ENCODE results near the gene SSBP3. TPM values are rescaled to one million over a fixed set of nuclear protein-coding genes. Genes with fewer than 3 reads are reported as not detected.

SSBP3 gene
- total RNA-seq, 2 donors from 2014 or later: 59.0 to 92.1 TPM

- H3K9me3 Mint-ChIP-seq: no peaks in the 10 kb centered on the region
- no peak for ATAC-seq
These were observed 65.8 kb downstream of the SSBP3 start for GRCh38 chr1:54340434-54340833.

GRCh38 chr1:54339126-54339525 is 67.1 kb downstream of the SSBP3 start:
- Mint-ChIP-seq H3K36me3 (no peaks in the 10 kb centered on the region), H3K27ac (peak overlapping the region in 1 of 2 donors; percentile 80), H3K9me3 (no peaks in the 10 kb centered on the region), H3K4me1 (ENCODE audit: low read depth in 2 of 2) (peaks cover 47 to 62% of the 10 kb centered on the region in 2 donors), H3K4me3 (no peak overlapping the region), H3K27me3 (no peaks in the 10 kb centered on the region)
- ATAC-seq: no peak
- DNase-seq (ENCODE audit: low spot score): no peak

More at GRCh38 chr1:54340434-54340833, 65.8 kb downstream of the SSBP3 start:
- H3K27ac Mint-ChIP-seq: no peak overlapping the region
- DNase-seq (ENCODE audit: low spot score): no peak
- peaks cover 49 to 66% of the 10 kb centered on the region in 2 donors for H3K4me1 Mint-ChIP-seq (ENCODE audit: low read depth in 2 of 2)
- H3K4me3 Mint-ChIP-seq: no peak overlapping the region
- no peaks in the 10 kb centered on the region for H3K27me3 Mint-ChIP-seq
- no peaks in the 10 kb centered on the region for H3K36me3 Mint-ChIP-seq

DNA sequence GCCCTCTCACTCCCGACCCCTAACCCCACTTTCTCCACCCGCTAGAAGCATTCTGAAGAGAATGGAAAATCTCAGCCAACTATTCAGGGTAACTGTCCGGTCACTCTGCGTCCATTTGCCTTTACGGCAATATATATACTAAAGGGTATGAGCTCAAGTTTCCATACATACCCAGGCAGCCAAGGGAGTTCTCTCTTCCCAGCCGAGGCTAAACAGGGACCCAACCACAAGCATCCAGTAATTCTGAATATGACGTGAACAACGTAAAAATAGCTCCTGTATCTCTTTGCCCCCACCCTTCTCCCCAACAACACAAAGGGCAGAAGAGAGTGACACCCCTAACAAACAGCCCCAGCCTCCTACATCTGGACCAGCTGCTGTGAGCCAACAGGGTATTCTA is 67.7 kb downstream of the SSBP3 start:
- Mint-ChIP-seq H3K9me3 (no peaks in the 10 kb centered on the region), H3K4me1 (ENCODE audit: low read depth in 2 of 2) (peaks cover 43 to 57% of the 10 kb centered on the region in 2 donors), H3K27ac (peak overlapping the region; percentile 16 to 80)

DNA sequence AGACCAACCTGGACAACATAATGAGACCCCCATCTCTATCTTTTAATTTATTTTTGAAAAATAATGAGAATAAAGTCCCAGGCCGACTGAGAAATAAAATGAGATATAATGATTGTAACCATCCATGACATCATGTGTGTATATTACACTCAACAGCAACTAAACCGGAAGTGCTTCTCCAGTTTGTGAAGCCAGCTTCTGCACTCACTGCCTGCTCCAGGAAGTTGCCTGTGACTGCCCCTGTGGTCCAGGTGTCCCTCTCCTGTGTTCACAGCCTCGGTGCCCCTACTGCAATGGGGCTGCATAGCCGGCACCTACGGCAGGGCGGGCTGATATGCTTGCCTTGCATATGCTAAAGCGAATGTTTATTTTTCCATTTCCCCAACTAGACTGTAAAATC is 68.3 kb downstream of the SSBP3 start:
- no peak overlapping the region for H3K4me3 Mint-ChIP-seq
- peak in 1 of 2 donors; percentile 45 for ATAC-seq

More for the DNA sequence above, 67.7 kb downstream of the SSBP3 start:
- Mint-ChIP-seq H3K27me3 (no peaks in the 10 kb centered on the region), H3K4me3 (no peak overlapping the region), H3K36me3 (no peaks in the 10 kb centered on the region)
- ATAC-seq: no peak
- no peak for DNase-seq (ENCODE audit: low spot score)

DNA sequence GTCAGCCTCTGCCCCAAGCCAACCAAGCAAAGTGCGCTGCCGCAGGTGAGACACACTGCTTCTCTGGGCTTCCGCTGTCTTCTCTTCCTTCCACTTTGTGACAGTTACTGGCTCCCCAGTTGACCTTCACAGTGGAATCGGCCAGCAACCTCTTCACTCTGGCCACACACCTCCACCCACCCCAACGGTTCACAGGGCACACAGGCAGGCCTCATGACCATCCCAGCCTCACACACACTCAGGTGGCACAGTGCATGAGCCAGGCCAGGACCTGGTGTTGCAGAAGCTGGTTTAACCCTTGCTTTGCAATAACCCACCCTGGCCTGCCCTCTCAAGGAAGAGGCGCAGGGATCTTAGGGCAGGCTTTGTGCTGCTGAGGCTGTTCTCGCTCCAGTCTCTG is 69.2 kb downstream of the SSBP3 start:
- H3K36me3 Mint-ChIP-seq: no peaks in the 10 kb centered on the region
- DNase-seq (ENCODE audit: low spot score) (no peak), ATAC-seq (peak in 1 of 2 donors; percentile 15)
- no peaks in the 10 kb centered on the region for H3K9me3 Mint-ChIP-seq
- no peaks in the 10 kb centered on the region for H3K27me3 Mint-ChIP-seq
- H3K27ac Mint-ChIP-seq: peak overlapping the region in 1 of 2 donors; percentile 37
- peaks cover 46 to 61% of the 10 kb centered on the region in 2 donors for H3K4me1 Mint-ChIP-seq (ENCODE audit: low read depth in 2 of 2)
- H3K4me3 Mint-ChIP-seq: no peak overlapping the region

More for the DNA sequence above, 68.3 kb downstream of the SSBP3 start:
- Mint-ChIP-seq H3K4me1 (ENCODE audit: low read depth in 2 of 2) (peaks cover 44 to 56% of the 10 kb centered on the region in 2 donors), H3K9me3 (no peaks in the 10 kb centered on the region), H3K36me3 (no peaks in the 10 kb centered on the region), H3K27ac (peak overlapping the region; percentile 16 to 80), H3K27me3 (no peaks in the 10 kb centered on the region)
- no peak for DNase-seq (ENCODE audit: low spot score)

- ATAC-seq (no peak), DNase-seq (ENCODE audit: low spot score) (no peak)
- H3K27me3 Mint-ChIP-seq: no peaks in the 10 kb centered on the region
- no peaks in the 10 kb centered on the region for H3K9me3 Mint-ChIP-seq
- H3K36me3 Mint-ChIP-seq: no peaks in the 10 kb centered on the region
- H3K4me3 Mint-ChIP-seq: no peak overlapping the region
- H3K4me1 Mint-ChIP-seq (ENCODE audit: low read depth in 2 of 2): peaks cover 48 to 62% of the 10 kb centered on the region in 2 donors
- H3K27ac Mint-ChIP-seq: peak overlapping the region in 1 of 2 donors; percentile 79
These were observed 70.1 kb downstream of the SSBP3 start for GRCh38 chr1:54336116-54336515.

DNA sequence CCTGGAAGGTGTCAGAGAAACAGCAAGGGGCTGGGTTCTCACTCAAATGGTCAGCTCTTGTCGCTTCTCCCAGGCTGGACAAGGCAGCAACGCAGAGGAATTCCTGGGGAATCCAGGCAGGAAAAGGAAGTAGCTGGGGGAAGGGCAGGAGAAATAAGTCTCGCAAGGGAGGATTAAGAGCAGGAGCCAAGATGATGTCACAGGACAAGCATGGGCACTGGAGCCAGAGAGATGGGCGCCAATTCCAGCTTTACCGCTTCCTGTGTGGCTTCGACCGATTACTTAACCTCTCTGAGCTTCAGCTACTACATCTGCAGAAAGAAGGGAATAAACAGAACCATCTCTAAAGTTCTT is 70.5 kb downstream of the SSBP3 start:
- no peaks in the 10 kb centered on the region for H3K36me3 Mint-ChIP-seq
- ATAC-seq (no peak), DNase-seq (ENCODE audit: low spot score) (no peak)
- H3K27ac Mint-ChIP-seq: peak overlapping the region; percentile 53 to 79
- no peaks in the 10 kb centered on the region for H3K9me3 Mint-ChIP-seq
- H3K27me3 Mint-ChIP-seq: no peaks in the 10 kb centered on the region
- no peak overlapping the region for H3K4me3 Mint-ChIP-seq
- peaks cover 49 to 60% of the 10 kb centered on the region in 2 donors for H3K4me1 Mint-ChIP-seq (ENCODE audit: low read depth in 2 of 2)

DNA sequence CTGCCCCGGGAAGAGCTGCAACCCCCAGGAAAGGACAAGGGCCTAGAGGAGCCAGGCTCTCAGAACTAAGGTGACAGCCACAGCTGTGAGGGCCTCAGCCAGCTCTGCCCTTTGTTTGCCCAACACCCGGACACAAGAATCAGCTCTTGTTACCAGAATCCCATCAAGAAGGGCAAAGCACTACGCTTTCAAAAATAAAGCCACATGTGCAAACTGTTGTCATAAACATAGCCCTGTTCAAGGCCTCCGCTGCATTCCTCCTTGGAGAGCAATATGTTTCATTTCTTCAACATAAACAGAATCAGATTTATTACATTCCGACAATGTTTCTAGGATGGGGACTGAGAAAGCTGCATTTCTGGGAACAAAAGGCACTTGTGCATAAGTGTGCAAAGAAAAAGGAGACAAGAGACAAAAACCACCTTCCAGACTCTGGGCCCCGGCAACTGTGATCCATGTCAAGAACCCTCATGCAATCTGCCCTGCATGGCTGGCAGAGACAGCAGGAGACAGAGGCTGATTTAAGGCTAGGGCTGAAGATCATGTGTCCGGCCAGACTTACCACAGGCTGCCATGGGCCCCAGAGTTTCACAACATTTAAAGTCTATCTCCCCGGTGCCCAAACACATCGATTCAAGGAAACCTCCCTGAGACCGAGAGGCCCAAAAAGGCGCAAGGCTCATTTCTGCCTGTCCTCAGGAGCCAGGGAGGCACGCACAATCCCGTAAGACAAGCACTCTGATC is 71.0 kb downstream of the SSBP3 start:
- ATAC-seq: no peak
- H3K36me3 Mint-ChIP-seq: no peaks in the 10 kb centered on the region
- H3K27me3 Mint-ChIP-seq: no peaks in the 10 kb centered on the region
- no peak for DNase-seq (ENCODE audit: low spot score)
- peak overlapping the region; percentile 53 to 79 for H3K27ac Mint-ChIP-seq
- H3K4me1 Mint-ChIP-seq (ENCODE audit: low read depth in 2 of 2): peaks cover 54 to 63% of the 10 kb centered on the region in 2 donors
- H3K4me3 Mint-ChIP-seq: no peak overlapping the region
- no peaks in the 10 kb centered on the region for H3K9me3 Mint-ChIP-seq

DNA sequence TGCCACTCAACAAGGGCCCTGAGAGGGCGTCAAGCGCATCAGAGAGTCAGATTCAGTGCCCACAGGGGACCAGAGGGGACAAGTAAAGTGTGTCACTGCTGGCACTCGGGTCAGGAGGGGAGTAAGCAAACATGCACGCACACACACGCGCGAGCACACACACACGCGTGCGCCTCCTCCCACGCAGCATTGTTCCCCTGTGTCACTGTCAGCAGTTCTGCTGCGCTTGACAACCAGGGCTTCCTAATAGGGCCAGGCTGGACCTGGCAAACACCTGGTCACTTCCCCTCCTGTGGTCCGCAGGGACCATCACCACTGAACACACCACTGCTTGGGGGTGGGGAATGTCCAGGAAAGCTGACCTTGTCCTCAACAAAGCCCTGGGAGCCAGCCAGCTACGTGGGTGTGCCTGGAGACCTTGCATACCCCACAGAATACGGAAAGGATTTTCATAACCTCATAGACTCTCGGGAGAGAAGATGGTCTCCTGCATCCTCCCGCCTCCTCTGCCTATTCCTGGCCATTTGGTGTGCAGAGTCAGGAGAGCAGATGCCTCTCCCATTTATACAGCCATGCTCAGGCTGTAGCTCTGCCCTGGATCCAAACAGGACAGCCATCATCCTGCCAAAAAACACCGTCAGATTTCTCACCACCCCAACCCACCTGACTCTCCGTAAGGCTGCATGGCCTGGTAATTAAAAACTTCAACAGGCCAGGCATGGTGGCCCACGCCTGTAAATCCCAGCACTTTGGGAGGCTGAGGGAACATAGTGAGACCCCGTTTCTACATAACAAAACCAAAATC is 73.2 kb downstream of the SSBP3 start:
- Mint-ChIP-seq H3K27me3 (no peaks in the 10 kb centered on the region), H3K4me1 (ENCODE audit: low read depth in 2 of 2) (peaks cover 44 to 60% of the 10 kb centered on the region in 2 donors)

GRCh38 chr1:54331843-54332463 is 74.2 kb downstream of the SSBP3 start:
- H3K4me3 Mint-ChIP-seq: peak overlapping the region; percentile 3

More for the DNA sequence above, 73.2 kb downstream of the SSBP3 start:
- H3K9me3 Mint-ChIP-seq: no peaks in the 10 kb centered on the region
- H3K27ac Mint-ChIP-seq: peak overlapping the region in 1 of 2 donors; percentile 80
- no peak for DNase-seq (ENCODE audit: low spot score)
- ATAC-seq: no peak
- H3K36me3 Mint-ChIP-seq: no peaks in the 10 kb centered on the region
- no peak overlapping the region for H3K4me3 Mint-ChIP-seq

DNA sequence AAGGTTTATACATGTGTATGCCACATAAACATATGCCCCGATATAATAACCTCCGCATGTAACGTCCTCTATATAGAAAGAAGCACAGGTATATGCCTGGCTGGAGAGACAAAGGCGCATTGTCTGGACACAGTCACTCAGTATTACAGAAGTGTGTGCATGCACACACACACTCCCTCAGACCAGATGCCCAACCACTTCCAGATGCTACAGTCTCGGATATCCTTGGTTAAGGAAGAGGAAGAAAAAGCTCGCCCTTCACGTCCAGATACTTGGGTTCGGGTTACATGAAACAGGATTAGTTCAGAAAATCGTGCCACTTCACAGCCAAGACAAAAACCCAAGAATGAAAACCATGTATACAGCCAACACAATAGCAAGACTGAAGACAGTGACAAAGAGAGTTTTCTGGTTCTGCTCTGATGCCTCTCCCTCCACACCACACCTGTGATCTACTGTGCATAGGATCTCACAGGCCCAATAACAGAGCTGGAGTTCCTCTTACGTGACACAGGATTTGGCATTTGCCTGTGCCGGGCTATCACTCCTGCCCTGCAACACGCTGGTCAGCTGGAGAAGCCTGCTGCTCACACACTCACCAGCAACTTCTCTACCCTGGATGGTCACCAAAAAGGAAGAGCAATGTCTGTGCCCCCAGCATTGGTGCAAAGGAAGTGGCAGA is 75.0 kb downstream of the SSBP3 start:
- no peaks in the 10 kb centered on the region for H3K27me3 Mint-ChIP-seq
- peaks cover 60 to 69% of the 10 kb centered on the region in 2 donors for H3K4me1 Mint-ChIP-seq (ENCODE audit: low read depth in 2 of 2)
- no peak overlapping the region for H3K4me3 Mint-ChIP-seq
- DNase-seq (ENCODE audit: low spot score) (no peak), ATAC-seq (no peak)
- peak overlapping the region in 1 of 2 donors; percentile 80 for H3K27ac Mint-ChIP-seq
- no peaks in the 10 kb centered on the region for H3K36me3 Mint-ChIP-seq
- no peaks in the 10 kb centered on the region for H3K9me3 Mint-ChIP-seq

More at GRCh38 chr1:54331843-54332463, 74.2 kb downstream of the SSBP3 start:
- Mint-ChIP-seq H3K27me3 (no peaks in the 10 kb centered on the region), H3K4me1 (ENCODE audit: low read depth in 2 of 2) (peaks cover 54 to 69% of the 10 kb centered on the region in 2 donors), H3K36me3 (no peaks in the 10 kb centered on the region), H3K9me3 (no peaks in the 10 kb centered on the region), H3K27ac (peak overlapping the region in 1 of 2 donors; percentile 80)
- DNase-seq (ENCODE audit: low spot score) (no peak), ATAC-seq (no peak)

DNA sequence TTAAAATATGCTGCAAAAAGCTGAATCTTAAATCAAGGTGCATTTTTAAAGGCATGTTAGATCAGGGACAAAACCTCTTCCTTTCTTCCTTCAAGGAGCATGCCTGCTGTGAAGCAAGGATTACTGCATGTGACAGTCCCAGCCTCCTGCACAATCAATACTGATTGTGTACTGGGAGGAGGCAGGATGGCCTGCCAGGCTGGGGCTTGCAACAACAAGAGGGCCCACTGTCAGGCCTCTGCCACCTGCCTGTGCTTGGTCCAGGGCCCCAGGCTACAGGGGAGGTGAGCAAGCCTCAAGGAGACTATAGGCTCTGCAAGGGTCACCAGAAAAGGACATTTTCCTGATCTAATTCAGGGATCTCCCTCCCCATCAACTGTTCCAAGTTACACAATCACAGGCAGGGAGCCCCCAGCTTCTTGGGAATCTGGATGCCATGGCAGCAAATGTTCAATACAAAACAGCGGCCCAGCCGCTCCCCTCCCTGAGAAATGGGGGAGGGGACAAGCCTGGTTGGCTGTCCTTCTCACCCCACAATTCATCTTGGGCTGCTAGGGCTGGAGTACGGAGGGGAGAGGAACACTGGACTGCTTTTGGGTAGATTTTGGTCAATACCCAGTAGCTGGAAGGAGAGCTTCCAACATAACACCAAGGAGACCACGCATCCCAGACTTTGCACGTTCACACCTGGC is 76.7 kb downstream of the SSBP3 start:
- ATAC-seq (no peak), DNase-seq (ENCODE audit: low spot score) (no peak)
- no peaks in the 10 kb centered on the region for H3K27me3 Mint-ChIP-seq
- peaks cover 60 to 63% of the 10 kb centered on the region in 2 donors for H3K4me1 Mint-ChIP-seq (ENCODE audit: low read depth in 2 of 2)
- H3K4me3 Mint-ChIP-seq: no peak overlapping the region
- no peaks in the 10 kb centered on the region for H3K36me3 Mint-ChIP-seq
- H3K27ac Mint-ChIP-seq: peak overlapping the region in 1 of 2 donors; percentile 37
- no peaks in the 10 kb centered on the region for H3K9me3 Mint-ChIP-seq

Data from natural killer cell treated with Interleukin-12 subunit alpha and Interleukin-12 subunit beta and Interleukin-15 and Interleukin-18, amount 100 ng/mL, for 72 hours (primary cell).